Measurements from ENCODE around the gene PXDN.

The PXDN gene

GRCh38 chr2:1593371-1594122 is 150.8 kb downstream of the PXDN start:
- DNase-seq (ENCODE audit: low read depth): peak; percentile 75
- no peak for TF ChIP-seq CTCF (IDR thresholded peaks at IDR 0.05; ENCODE audit: low read length, missing control alignments)
- no peak overlapping the region for H3K4me3 ChIP-seq (replicated peaks; ENCODE audit: low read depth, low read length)

GRCh38 chr2:1591978-1592907 is 152.1 kb downstream of the PXDN start:
- peak overlapping the region; percentile 34 for H3K4me3 ChIP-seq (replicated peaks; ENCODE audit: low read depth, low read length)
- peak; percentile 78 for TF ChIP-seq CTCF (IDR thresholded peaks at IDR 0.05; ENCODE audit: low read length, missing control alignments)
- DNase-seq (ENCODE audit: low read depth): peak; percentile 97

DNA sequence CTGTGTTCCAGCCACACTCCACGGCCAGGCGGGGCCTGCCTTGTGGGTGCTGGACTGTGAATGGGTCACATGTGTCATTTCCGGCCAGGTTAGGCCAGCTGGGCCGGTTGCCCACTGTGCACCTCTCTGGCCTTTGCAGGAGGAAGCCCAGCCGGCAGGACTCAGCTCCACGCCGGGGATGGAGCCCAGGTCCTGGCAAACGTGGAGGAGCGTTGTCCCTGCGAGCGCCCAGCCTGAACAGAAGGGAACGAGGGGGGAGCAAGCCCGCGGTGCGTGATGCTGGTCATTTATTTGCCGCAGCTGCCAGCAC is 152.9 kb downstream of the PXDN start:
- no peak for TF ChIP-seq CTCF (IDR thresholded peaks at IDR 0.05; ENCODE audit: low read length, missing control alignments)
- no peak for DNase-seq (ENCODE audit: low read depth)

GRCh38 chr2:1590596-1591460 is 153.5 kb downstream of the PXDN start:
- peak; percentile 74 for DNase-seq (ENCODE audit: low read depth)
- TF ChIP-seq CTCF (IDR thresholded peaks at IDR 0.05; ENCODE audit: low read length, missing control alignments): peak; percentile 0
- H3K4me3 ChIP-seq (replicated peaks; ENCODE audit: low read depth, low read length): peak overlapping the region; percentile 34

More for the DNA sequence above, 152.9 kb downstream of the PXDN start:
- H3K4me3 ChIP-seq (replicated peaks; ENCODE audit: low read depth, low read length): peak overlapping the region; percentile 34

DNA sequence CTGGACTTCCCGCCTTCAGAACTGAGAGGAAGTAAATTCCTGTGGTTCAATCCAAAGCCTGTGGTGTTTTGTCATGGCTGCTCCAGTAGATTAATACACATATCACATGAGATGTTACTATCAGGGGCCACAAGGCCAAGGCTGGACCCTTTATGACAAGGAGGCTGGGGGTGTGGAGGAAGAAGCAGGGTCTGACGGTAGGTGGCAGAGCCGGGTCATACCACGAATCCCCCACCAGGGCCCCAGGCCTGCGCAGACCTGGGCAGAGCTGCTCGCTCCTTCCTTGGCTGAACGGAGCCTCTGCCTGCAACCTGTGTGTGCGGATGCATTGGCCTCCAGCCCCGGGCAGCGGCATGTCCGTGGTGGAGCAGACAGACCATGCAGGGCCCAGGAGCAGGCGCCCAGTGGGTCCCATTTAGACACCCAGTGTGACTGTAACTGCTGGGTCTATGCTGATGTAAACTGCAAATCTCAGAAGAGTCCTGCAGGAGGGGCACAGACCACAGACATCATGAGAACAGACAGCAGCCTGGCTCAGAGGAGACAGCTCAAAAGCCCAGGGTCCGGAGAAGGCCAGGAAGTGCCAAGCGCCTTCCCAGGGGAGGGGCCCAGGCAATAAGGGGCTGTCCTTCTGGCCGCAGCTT is 155.2 kb downstream of the PXDN start:
- no peak for TF ChIP-seq CTCF (IDR thresholded peaks at IDR 0.05; ENCODE audit: low read length, missing control alignments)
- no peak for DNase-seq (ENCODE audit: low read depth)
- H3K4me3 ChIP-seq (replicated peaks; ENCODE audit: low read depth, low read length): no peak overlapping the region
